ENCODE measurements around the gene ENOSF1.

DNA sequence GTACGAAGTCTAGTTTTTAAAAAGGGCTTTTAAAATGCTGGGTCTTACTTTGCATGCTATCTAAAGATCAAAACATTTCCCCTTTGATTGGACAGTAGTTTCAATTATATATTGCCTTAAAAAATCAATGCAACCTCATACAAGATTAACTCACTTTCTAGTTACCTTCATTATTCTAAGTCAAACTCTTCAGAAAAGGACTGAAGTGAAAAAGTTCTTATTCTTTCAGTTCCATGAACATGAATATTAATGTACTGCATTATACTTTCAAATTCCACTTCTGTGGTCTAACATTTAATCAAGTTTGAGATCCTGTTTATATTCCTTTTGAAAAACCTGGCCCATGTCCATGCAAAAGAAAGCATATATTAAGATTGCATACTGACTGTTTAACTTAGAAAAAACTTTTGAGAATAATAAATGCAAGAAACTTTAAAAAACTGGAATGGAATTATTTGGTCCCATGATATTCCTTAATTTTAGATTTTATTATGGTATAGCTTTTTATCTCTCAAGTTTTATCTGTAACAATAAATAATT, 11.2 kb upstream of the ENOSF1 start:
- no peak for TF ChIP-seq EP300 (IDR thresholded peaks at IDR 0.05)
- no peak for TF ChIP-seq POLR2A (IDR thresholded peaks at IDR 0.05)

All from stomach (tissue), 4 donors.